ENCODE measurements around the gene SZRD1. TPM values are rescaled to one million over a fixed set of nuclear protein-coding genes. Genes with fewer than 3 reads are reported as not detected.
"Not testable (repeated sequence)": the region's sequence is repeated elsewhere in the genome, so short reads cannot be mapped to it uniquely, and the experiment has no call there.

SZRD1 gene
- total RNA-seq, 1 experiment from 2014 or later = 141 TPM

GRCh38 chr1:16351456-16351993 lies 15.5 kb upstream of the SZRD1 start:
- H3K36me3 ChIP-seq = peaks cover 12% of the 10 kb centered on the region
- H3K4me3 ChIP-seq = peak overlapping the region; percentile 88
- no peaks in the 10 kb centered on the region for H3K27me3 ChIP-seq (replicated peaks)
- H3K4me1 ChIP-seq (replicated peaks) = peaks cover 32% of the 10 kb centered on the region
- H3K9me3 ChIP-seq (replicated peaks) = no peaks in the 10 kb centered on the region
- peak overlapping the region; percentile 63 for H3K27ac ChIP-seq
- DNase-seq (ENCODE audit: low read depth in 1 of 2, low spot score in 2 of 2) = peak in 1 of 2 experiments; percentile 49

DNA sequence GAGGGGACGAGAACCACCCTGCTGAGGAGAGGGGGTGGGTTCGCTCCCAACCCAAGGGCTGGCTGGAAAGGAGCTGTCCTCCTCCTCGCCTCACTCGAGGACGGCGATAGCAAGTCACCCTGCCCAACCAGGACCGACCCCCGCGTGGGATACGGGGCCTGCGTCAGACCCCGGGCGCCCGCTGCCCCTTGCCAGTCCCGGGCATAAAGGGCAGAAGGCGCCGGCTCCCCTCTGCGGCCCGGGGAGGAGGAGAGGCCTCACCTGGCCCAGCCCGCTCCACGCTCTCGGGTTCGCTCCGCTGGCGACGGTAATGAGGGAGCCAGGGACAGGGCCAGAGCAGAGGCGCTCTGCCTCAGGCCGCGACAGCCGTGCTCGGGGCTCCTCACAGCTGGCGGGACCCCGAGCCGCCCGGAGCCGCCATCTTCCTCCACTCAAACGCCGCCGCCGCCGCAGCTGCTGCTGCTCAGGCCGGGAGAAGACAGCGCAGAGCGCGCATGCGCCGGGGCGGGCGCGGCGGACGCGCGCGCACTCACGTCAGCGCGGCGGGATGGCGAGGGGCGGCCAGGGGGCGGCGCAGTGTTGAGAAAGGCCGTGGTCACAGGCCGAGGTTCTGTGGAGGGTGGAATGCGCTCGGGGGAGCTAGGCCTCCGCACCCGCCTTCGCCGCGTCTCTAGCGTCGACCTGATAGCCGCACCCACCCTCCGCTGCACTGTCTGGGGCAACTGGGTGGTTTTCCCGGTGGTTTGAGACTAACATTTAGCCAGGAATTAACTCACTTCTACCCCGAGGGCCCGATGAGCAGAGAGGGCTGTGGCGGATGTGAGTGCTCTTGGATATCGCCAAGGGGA lies 14.8 kb upstream of the SZRD1 start, which contains the start of gene FBXO42:
Gene FBXO42, minus strand, starts transcription at position 487 of the 848 bp plus-strand sequence. CDS start 37,062 bp downstream, outside the sequence.
- Histone ChIP-seq H3K4me3 (peak within 1 kb of the TSS; percentile 88), H3K27ac (peak within 1 kb of the TSS; percentile 63), H3K36me3 (peaks cover 12% of the 10 kb centered on the region), H3K4me1 (replicated peaks) (peaks cover 32% of the 10 kb centered on the region), H3K27me3 (replicated peaks) (no peaks in the 10 kb centered on the region), H3K9me3 (replicated peaks) (no peaks in the 10 kb centered on the region)
- DNase-seq (ENCODE audit: low read depth in 1 of 2, low spot score in 2 of 2) = peak; percentile 94 to 95

GRCh38 chr1:16352842-16353535 lies 14.1 kb upstream of the SZRD1 start:
- peaks cover 32% of the 10 kb centered on the region for H3K4me1 ChIP-seq (replicated peaks)
- H3K27ac ChIP-seq = peak overlapping the region; percentile 63
- no peaks in the 10 kb centered on the region for H3K9me3 ChIP-seq (replicated peaks)
- no peak for DNase-seq (ENCODE audit: low read depth in 1 of 2, low spot score in 2 of 2)
- peaks cover 12% of the 10 kb centered on the region for H3K36me3 ChIP-seq
- peak overlapping the region; percentile 88 for H3K4me3 ChIP-seq
- no peaks in the 10 kb centered on the region for H3K27me3 ChIP-seq (replicated peaks)

- DNase-seq (ENCODE audit: low read depth in 1 of 2, low spot score in 2 of 2) = no peak
- Histone ChIP-seq H3K36me3 (peaks cover 9% of the 10 kb centered on the region), H3K27me3 (replicated peaks) (no peaks in the 10 kb centered on the region), H3K9me3 (replicated peaks) (no peaks in the 10 kb centered on the region), H3K27ac (no peak overlapping the region), H3K4me1 (replicated peaks) (peaks cover 19% of the 10 kb centered on the region), H3K4me3 (no peak overlapping the region)
These were observed 12.4 kb upstream of the SZRD1 start for GRCh38 chr1:16354619-16355018.

GRCh38 chr1:16356867-16357266 lies 10.2 kb upstream of the SZRD1 start:
- H3K36me3 ChIP-seq = peaks cover 4% of the 10 kb centered on the region
- peaks cover 7% of the 10 kb centered on the region for H3K4me1 ChIP-seq (replicated peaks)
- DNase-seq (ENCODE audit: low read depth in 1 of 2, low spot score in 2 of 2) = no peak
- H3K4me3 ChIP-seq = no peak overlapping the region
- H3K9me3 ChIP-seq (replicated peaks) = no peaks in the 10 kb centered on the region
- no peaks in the 10 kb centered on the region for H3K27me3 ChIP-seq (replicated peaks)
- no peak overlapping the region for H3K27ac ChIP-seq

DNA sequence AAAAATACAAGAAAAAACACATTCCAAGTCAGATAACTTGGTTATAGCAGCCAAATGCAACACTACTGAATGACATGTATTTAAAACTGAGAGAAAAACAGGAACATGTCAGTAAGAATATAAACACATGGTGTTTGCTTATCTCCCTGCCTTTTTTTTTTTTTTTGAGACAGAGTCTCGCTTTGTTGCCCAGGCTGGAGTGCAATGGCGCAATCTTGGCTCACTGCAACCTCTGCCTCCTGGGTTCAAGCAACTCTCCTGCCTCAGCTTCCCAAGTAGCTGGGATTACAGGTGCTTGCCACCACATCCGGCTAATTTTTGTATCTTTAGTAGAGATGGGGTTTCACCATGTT lies 1.9 kb upstream of the SZRD1 start:
- H3K36me3 ChIP-seq = peaks cover 23% of the 10 kb centered on the region
- not testable (repeated sequence) for H3K27ac ChIP-seq; H3K27me3 ChIP-seq (replicated peaks); DNase-seq (ENCODE audit: low read depth in 1 of 2, low spot score in 2 of 2); H3K9me3 ChIP-seq (replicated peaks); H3K4me3 ChIP-seq
- peaks cover 17% of the 10 kb centered on the region for H3K4me1 ChIP-seq (replicated peaks)

DNA sequence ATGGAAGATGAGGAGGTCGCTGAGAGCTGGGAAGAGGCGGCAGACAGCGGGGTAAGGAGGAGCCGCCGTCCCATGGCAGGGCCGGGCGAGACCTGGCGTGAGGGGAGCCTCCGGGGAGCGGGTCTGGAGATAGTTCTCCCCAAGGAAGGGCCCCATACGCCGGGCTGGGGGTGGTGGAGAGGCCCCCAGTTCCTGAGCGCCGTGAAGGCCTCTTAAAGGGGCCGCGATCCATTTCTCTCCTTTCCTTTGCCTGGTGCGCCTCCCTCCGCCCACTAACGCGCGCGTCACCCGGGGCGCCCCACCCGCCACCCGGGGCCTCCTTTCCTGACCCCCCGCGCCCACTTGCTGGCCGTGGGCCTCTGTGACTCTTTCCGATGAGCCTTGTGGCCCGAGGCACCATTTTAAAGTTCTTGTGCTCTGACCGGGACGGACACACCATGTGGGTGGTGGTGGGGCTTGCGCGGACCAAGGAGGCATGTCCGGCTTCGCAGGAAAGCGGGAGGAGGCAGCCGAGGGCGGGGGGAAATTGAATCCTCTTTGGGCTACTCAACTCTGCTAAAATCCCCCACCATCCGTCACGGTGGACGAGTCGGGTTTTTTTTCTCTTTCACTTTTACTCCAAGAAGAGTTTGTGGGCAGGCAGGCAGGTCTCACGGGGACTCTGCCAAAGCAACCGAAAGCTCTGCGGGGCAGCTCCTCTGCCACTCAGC lies 371 bp downstream of the SZRD1 start:
- DNase-seq (ENCODE audit: low read depth in 1 of 2, low spot score in 2 of 2) = peak; percentile 83 to 99

GRCh38 chr1:16367968-16368890 lies 1.2 kb downstream of the SZRD1 start:
- H3K9me3 ChIP-seq (replicated peaks) = no peaks in the 10 kb centered on the region
- H3K27ac ChIP-seq = peak overlapping the region; percentile 90
- no peak for DNase-seq (ENCODE audit: low read depth in 1 of 2, low spot score in 2 of 2)
- H3K27me3 ChIP-seq (replicated peaks) = no peaks in the 10 kb centered on the region
- H3K36me3 ChIP-seq = peaks cover 34% of the 10 kb centered on the region
- peaks cover 43% of the 10 kb centered on the region for H3K4me1 ChIP-seq (replicated peaks)
- peak overlapping the region; percentile 76 for H3K4me3 ChIP-seq

More for the DNA sequence above, 371 bp downstream of the SZRD1 start:
- H3K9me3 ChIP-seq (replicated peaks) = no peaks in the 10 kb centered on the region
- H3K36me3 ChIP-seq = peaks cover 28% of the 10 kb centered on the region
- H3K27me3 ChIP-seq (replicated peaks) = no peaks in the 10 kb centered on the region
- peaks cover 35% of the 10 kb centered on the region for H3K4me1 ChIP-seq (replicated peaks)
- peak overlapping the region; percentile 76 for H3K4me3 ChIP-seq
- H3K27ac ChIP-seq = peak overlapping the region; percentile 90

DNA sequence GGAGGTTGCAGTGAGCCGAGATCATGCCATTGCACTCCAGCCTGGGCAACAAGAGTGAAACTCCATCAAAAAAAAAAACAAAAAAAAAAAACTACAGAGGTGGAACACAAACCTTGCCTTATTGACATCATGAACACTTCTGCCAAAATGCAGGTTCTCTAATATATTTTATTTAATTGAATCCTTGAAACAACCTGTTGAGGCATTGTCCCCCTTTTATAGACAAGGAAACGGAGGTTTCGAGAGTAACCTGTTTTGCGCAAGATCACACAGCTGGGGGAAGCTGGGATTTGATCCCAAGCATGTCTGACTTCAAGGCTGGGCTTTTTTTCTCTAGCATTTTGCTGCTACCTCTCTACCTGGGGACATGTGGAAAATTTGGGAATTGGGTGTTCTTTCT lies 2.8 kb downstream of the SZRD1 start:
- Histone ChIP-seq H3K27ac (no peak overlapping the region), H3K4me1 (replicated peaks) (peaks cover 59% of the 10 kb centered on the region), H3K9me3 (replicated peaks) (no peaks in the 10 kb centered on the region), H3K36me3 (peaks cover 50% of the 10 kb centered on the region), H3K27me3 (replicated peaks) (no peaks in the 10 kb centered on the region), H3K4me3 (no peak overlapping the region)
- DNase-seq (ENCODE audit: low read depth in 1 of 2, low spot score in 2 of 2) = no peak

DNA sequence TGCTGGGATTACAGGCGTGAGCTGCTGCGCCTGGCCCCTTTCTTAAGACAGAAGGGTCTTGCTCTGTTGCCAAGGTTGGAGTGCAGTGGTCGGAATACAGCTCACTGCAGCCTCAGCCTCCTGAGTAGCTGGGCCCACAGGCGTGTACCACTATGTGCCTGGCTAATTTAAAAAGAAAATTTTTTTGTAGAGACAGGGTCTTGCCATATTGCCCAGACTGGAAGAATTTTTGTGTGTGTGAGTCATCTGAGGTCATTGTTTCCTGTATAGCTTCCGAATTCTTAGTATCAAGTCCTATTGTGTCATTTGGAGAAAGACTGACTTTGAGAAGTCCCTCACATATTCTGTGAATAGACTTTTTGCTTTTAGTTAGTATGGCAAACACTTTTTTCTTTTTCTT lies 4.7 kb downstream of the SZRD1 start:
- H3K9me3 ChIP-seq (replicated peaks) = no peaks in the 10 kb centered on the region
- H3K36me3 ChIP-seq = peaks cover 54% of the 10 kb centered on the region
- H3K4me1 ChIP-seq (replicated peaks) = peaks cover 72% of the 10 kb centered on the region
- DNase-seq (ENCODE audit: low read depth in 1 of 2, low spot score in 2 of 2) = peak; percentile 63 to 83
- H3K4me3 ChIP-seq = no peak overlapping the region
- H3K27me3 ChIP-seq (replicated peaks) = no peaks in the 10 kb centered on the region
- peak overlapping the region; percentile 90 for H3K27ac ChIP-seq

GRCh38 chr1:16372535-16373285 lies 5.7 kb downstream of the SZRD1 start:
- DNase-seq (ENCODE audit: low read depth in 1 of 2, low spot score in 2 of 2) = peak in 1 of 2 experiments; percentile 47
- no peaks in the 10 kb centered on the region for H3K27me3 ChIP-seq (replicated peaks)
- H3K9me3 ChIP-seq (replicated peaks) = no peaks in the 10 kb centered on the region
- peaks cover 82% of the 10 kb centered on the region for H3K4me1 ChIP-seq (replicated peaks)
- H3K4me3 ChIP-seq = no peak overlapping the region
- H3K27ac ChIP-seq = peak overlapping the region; percentile 90
- H3K36me3 ChIP-seq = peaks cover 48% of the 10 kb centered on the region

DNA sequence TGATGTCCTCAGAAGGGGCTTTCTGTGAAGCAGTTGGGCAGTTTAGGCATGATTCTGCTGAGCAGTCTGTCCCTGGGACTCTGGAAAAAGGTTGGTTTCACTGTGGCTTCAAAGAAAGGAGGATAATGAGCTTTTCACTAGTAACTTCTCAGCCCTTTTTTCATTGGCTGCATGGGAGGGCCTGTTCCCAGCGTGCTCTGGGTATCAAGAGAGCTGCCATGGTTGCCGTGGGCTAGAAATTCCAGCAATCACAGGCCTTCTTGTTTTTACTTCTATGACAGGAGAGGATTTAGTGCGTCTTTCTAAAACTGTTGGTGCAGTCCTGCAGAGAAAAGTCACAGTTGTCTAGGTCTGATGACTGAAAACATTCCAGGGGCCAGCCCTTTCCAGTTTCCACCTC lies 7.2 kb downstream of the SZRD1 start:
- Histone ChIP-seq H3K36me3 (peaks cover 38% of the 10 kb centered on the region), H3K27ac (peak overlapping the region; percentile 81), H3K4me1 (replicated peaks) (peaks cover 73% of the 10 kb centered on the region), H3K9me3 (replicated peaks) (no peaks in the 10 kb centered on the region), H3K27me3 (replicated peaks) (no peaks in the 10 kb centered on the region), H3K4me3 (no peak overlapping the region)
- DNase-seq (ENCODE audit: low read depth in 1 of 2, low spot score in 2 of 2) = no peak

All from SJSA1 (cell line).